H9 (cell line): Measurements from ENCODE around the gene ZCCHC17. TPM values are rescaled to one million over a fixed set of nuclear protein-coding genes. Genes with fewer than 3 reads are reported as not detected.
"Not testable (repeated sequence)": the region's sequence is repeated elsewhere in the genome, so short reads cannot be mapped to it uniquely, and the experiment has no call there.

Source experiments
- DNase-seq: peaks from one replicate; pipeline ENCODE4 v3.0.0-alpha.2; 2017
- H2AFZ ChIP-seq: one replicate; pipeline ENCODE4 v1.6.1; 2013; ENCODE audit warnings: mild to moderate bottlenecking, low read length, control low read depth, moderate library complexity
- H2AK5ac ChIP-seq: 2 replicates; pipeline ENCODE4 v1.6.1; 2013; ENCODE audit warnings: low read length, control low read depth, mixed read lengths; ENCODE audit not compliant: insufficient read length
- H2BK120ac ChIP-seq: one replicate; pipeline ENCODE4 v1.6.1; 2013; ENCODE audit warnings: low read depth, mild to moderate bottlenecking, low read length, control low read depth, inconsistent platforms; ENCODE audit not compliant: poor library complexity, severe bottlenecking
- H2BK12ac ChIP-seq: 2 replicates; pipeline ENCODE4 v1.6.1; 2013; ENCODE audit warnings: low read length, control low read depth, mixed read lengths, low read depth; ENCODE audit not compliant: insufficient read length
- H2BK15ac ChIP-seq: 2 replicates; pipeline ENCODE4 v1.6.1; 2013; ENCODE audit warnings: low read depth, low read length, control low read depth
- H2BK20ac ChIP-seq: one replicate; pipeline ENCODE4 v1.6.1; 2013; ENCODE audit warnings: low read depth, mild to moderate bottlenecking, low read length, control low read depth, inconsistent platforms; ENCODE audit not compliant: poor library complexity, severe bottlenecking
- H2BK5ac ChIP-seq: 2 replicates; pipeline ENCODE4 v1.6.1; 2013; ENCODE audit warnings: low read length, control low read depth, mixed read lengths; ENCODE audit not compliant: insufficient read length
- H3K14ac ChIP-seq: 2 replicates; pipeline ENCODE4 v1.6.1; 2013; ENCODE audit warnings: low read length, control low read depth; ENCODE audit not compliant: insufficient read depth
- H3K18ac ChIP-seq: 2 replicates; pipeline ENCODE4 v1.6.1; 2013; ENCODE audit warnings: low read depth, mild to moderate bottlenecking, mixed read lengths, low read length, control low read depth; ENCODE audit not compliant: insufficient read length
- H3K23ac ChIP-seq: 2 replicates; pipeline ENCODE4 v1.6.1; 2013; ENCODE audit warnings: low read length, control low read depth, mixed read lengths, low read depth; ENCODE audit not compliant: insufficient read length
- H3K23me2 ChIP-seq: 2 replicates; pipeline ENCODE4 v1.6.1; 2013; ENCODE audit warnings: low read depth, mild to moderate bottlenecking, mixed read lengths, low read length, control low read depth; ENCODE audit not compliant: insufficient read length, poor library complexity, severe bottlenecking
- H3K27ac ChIP-seq: 2 replicates; pipeline ENCODE4 v1.5.1; 2013; ENCODE audit warnings: low read length, control low read depth, mixed read lengths, low read depth; ENCODE audit not compliant: insufficient read length
- H3K27me3 ChIP-seq: 2 replicates; pipeline ENCODE4 v1.6.1; 2013; ENCODE audit warnings: low read length, control low read depth, inconsistent platforms; ENCODE audit not compliant: insufficient read depth
- H3K4ac ChIP-seq: 2 replicates; pipeline ENCODE4 v1.6.1; 2013; ENCODE audit warnings: low read depth, mild to moderate bottlenecking, control low read depth, inconsistent platforms, low read length, moderate library complexity
- H3K4me1 ChIP-seq: 2 replicates; pipeline ENCODE4 v1.6.1; 2013; ENCODE audit warnings: low read length, control low read depth, inconsistent platforms; ENCODE audit not compliant: insufficient read depth
- H3K4me2 ChIP-seq: 2 replicates; pipeline ENCODE4 v1.6.1; 2013; ENCODE audit warnings: low read length, control low read depth, mixed read lengths; ENCODE audit not compliant: insufficient read length, insufficient read depth
- H3K56ac ChIP-seq: 2 replicates; pipeline ENCODE4 v1.6.1; 2013; ENCODE audit warnings: low read depth, mild to moderate bottlenecking, mixed read lengths, low read length, control low read depth; ENCODE audit not compliant: insufficient read length
- H3K79me1 ChIP-seq: 2 replicates; pipeline ENCODE4 v1.6.1; 2013; ENCODE audit warnings: low read depth, mild to moderate bottlenecking, moderate library complexity, low read length, control low read depth, inconsistent platforms; ENCODE audit not compliant: insufficient read depth, poor library complexity, severe bottlenecking
- H3K79me2 ChIP-seq: 2 replicates; pipeline ENCODE4 v1.6.1; 2013; ENCODE audit warnings: low read length, control low read depth, inconsistent platforms; ENCODE audit not compliant: insufficient read depth
- H3K9ac ChIP-seq: 2 replicates; pipeline ENCODE4 v1.6.1; 2013; ENCODE audit warnings: low read length, control low read depth, mixed read lengths; ENCODE audit not compliant: insufficient read length; ENCODE audit errors: extremely low read depth
- H3K9me3 ChIP-seq: one replicate; pipeline ENCODE4 v1.6.1; 2013; ENCODE audit warnings: low read depth, low read length, inconsistent platforms; ENCODE audit not compliant: control insufficient read depth
- H3T11ph ChIP-seq: one replicate; pipeline ENCODE4 v1.6.1; 2013; ENCODE audit warnings: mild to moderate bottlenecking, low read length, control low read depth, inconsistent platforms
- H4K20me1 ChIP-seq: one replicate; pipeline ENCODE4 v1.6.1; 2013; ENCODE audit not compliant: control insufficient read depth, insufficient read length, insufficient read depth
- H4K5ac ChIP-seq: 2 replicates; pipeline ENCODE4 v1.6.1; 2013; ENCODE audit warnings: low read depth, mild to moderate bottlenecking, mixed read lengths, low read length, control low read depth; ENCODE audit not compliant: insufficient read length
- H4K8ac ChIP-seq: replicated peaks from 2 replicates; pipeline ENCODE4 v1.6.1; 2013; ENCODE audit warnings: low read length, control low read depth, mixed read lengths, low read depth; ENCODE audit not compliant: insufficient read length
- H4K91ac ChIP-seq: 2 replicates; pipeline ENCODE4 v1.6.1; 2013; ENCODE audit warnings: low read depth, mild to moderate bottlenecking, moderate library complexity, mixed read lengths, low read length, control low read depth; ENCODE audit not compliant: insufficient read length
- H3K27ac Mint-ChIP-seq, 3 experiments: 2 replicates in 2 of 3; 3 replicates in 1 of 3; pipeline ENCODE4 v1.8.0; 2020 to 2021; ENCODE audit warnings: mixed read lengths in 3 of 3, mild to moderate bottlenecking in 1 of 3, moderate library complexity in 1 of 3
- H3K27me3 Mint-ChIP-seq: 2 replicates; pipeline ENCODE4 v1.8.0; 2021; ENCODE audit warnings: low read depth, mild to moderate bottlenecking, moderate library complexity, mixed read lengths
- H3K36me3 Mint-ChIP-seq, 3 experiments: 2 replicates in 2 of 3; 3 replicates in 1 of 3; pipeline ENCODE4 v1.8.0; 2020 to 2021; ENCODE audit warnings: low read depth in 3 of 3, mixed read lengths in 3 of 3; ENCODE audit not compliant: insufficient read depth in 1 of 3
- H3K4me1 Mint-ChIP-seq, 2 experiments: 2 replicates each; pipeline ENCODE4 v1.8.0; 2020; ENCODE audit warnings: mixed read lengths in 2 of 2
- H3K4me3 Mint-ChIP-seq, 2 experiments: 2 replicates in 1 of 2; 3 replicates in 1 of 2; pipeline ENCODE4 v1.8.0; 2020 to 2021; ENCODE audit warnings: mild to moderate bottlenecking in 2 of 2, mixed read lengths in 2 of 2, moderate library complexity in 1 of 2
- H3K9me3 Mint-ChIP-seq, 2 experiments: 2 replicates in 1 of 2; 3 replicates in 1 of 2; pipeline ENCODE4 v1.8.0; 2020; ENCODE audit warnings: mild to moderate bottlenecking in 2 of 2, mixed read lengths in 2 of 2, moderate library complexity in 1 of 2
- CTCF ChIP-seq: fragments of 200-600 bp; sonication (generic); conservative IDR thresholded peaks from 3 replicates; pipeline ENCODE4 v1.8.0; 2021; ENCODE audit warnings: antibody characterized with exemption, mild to moderate bottlenecking
- WGBS: extraction: QIAGEN DNeasy Blood & Tissue Kit; methylation state at CpG from one replicate; pipeline ENCODE4 v1.1.7; 2013; ENCODE audit warnings: missing lambda C conversion rate, low lambda C conversion rate, mixed read lengths; ENCODE audit not compliant: insufficient read length; ENCODE audit errors: extremely low coverage; 5-methylcytosine and 5-hydroxymethylcytosine counted together
- total RNA-seq: library from RNA; stranded (reverse); gene quantifications from 2 replicates; pipeline ENCODE4 v1.2.1, GENCODE V29; 2021

Gene ZCCHC17
- total RNA-seq, 1 experiment from 2014 or later: 50.4 TPM

DNA sequence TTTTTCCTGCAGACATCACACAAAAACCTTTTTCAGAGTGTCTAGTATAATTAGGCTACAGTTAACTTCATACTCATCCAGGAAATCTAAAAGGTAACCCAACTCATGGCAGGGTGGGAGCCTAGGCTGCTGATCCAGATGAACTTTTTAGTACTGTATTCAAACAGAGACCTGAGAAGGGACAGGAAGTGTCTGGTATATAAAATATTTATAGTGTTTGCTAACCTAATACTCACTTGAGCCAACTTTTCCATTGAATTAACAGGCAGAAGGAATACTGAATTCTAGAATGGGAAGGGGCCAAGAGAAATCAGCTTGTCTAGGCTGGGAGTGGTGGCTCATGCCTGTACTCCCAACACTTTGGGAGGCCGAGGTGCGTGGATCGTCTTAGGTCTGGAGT lies 34.9 kb upstream of the ZCCHC17 start:
- H3K27ac ChIP-seq: no peak overlapping the region
- no peak overlapping the region for H3K4ac ChIP-seq
- no peak overlapping the region for H3K23ac ChIP-seq
- no peak overlapping the region for H3K18ac ChIP-seq
- no peaks in the 10 kb centered on the region for H3K4me1 ChIP-seq
- H4K91ac ChIP-seq: no peak overlapping the region
- H2BK5ac ChIP-seq: no peak overlapping the region
- H3K23me2 ChIP-seq: no peaks in the 10 kb centered on the region
- Mint-ChIP-seq H3K4me1 (peaks cover 0 to 3% of the 10 kb centered on the region in 2 experiments; a peak in 2 of 4 replicates), H3K27me3 (no peaks in the 10 kb centered on the region), H3K9me3 (no peaks in the 10 kb centered on the region), H3K27ac (no peak overlapping the region; a peak in 1 of 7 replicates), H3K4me3 (no peak overlapping the region), H3K36me3 (peaks cover 32 to 93% (median 73%) of the 10 kb centered on the region in 3 experiments)
- no peaks in the 10 kb centered on the region for H4K20me1 ChIP-seq
- no peak overlapping the region for H3K4me2 ChIP-seq
- no peaks in the 10 kb centered on the region for H3K79me2 ChIP-seq
- H2BK20ac ChIP-seq: no peak overlapping the region
- H2BK12ac ChIP-seq: no peak overlapping the region
- H3K9ac ChIP-seq: no peak overlapping the region
- H2AFZ ChIP-seq: no peak overlapping the region
- H2BK120ac ChIP-seq: no peak overlapping the region
- no peak overlapping the region for H4K8ac ChIP-seq
- H3K9me3 ChIP-seq: no peaks in the 10 kb centered on the region
- H4K5ac ChIP-seq: no peak overlapping the region
- no peak overlapping the region for H2BK15ac ChIP-seq
- TF ChIP-seq CTCF: no peak
- H3K14ac ChIP-seq: no peak overlapping the region
- H3K27me3 ChIP-seq: no peaks in the 10 kb centered on the region
- no peaks in the 10 kb centered on the region for H3K79me1 ChIP-seq
- no peak overlapping the region for H3K56ac ChIP-seq
- no peak overlapping the region for H3T11ph ChIP-seq
- no peak overlapping the region for H2AK5ac ChIP-seq
- no peak for DNase-seq
- no CpG with 5 or more reads among the region's 3 CpGs for WGBS

- not testable (repeated sequence) for H2AFZ ChIP-seq, H2BK12ac ChIP-seq, H3K4me2 ChIP-seq, H2AK5ac ChIP-seq, H3K56ac ChIP-seq, H3K27ac Mint-ChIP-seq, H4K20me1 ChIP-seq, H3K4me1 Mint-ChIP-seq, H4K8ac ChIP-seq, H2BK20ac ChIP-seq, H4K5ac ChIP-seq, H3K9me3 Mint-ChIP-seq, DNase-seq, H3K14ac ChIP-seq, H3K9me3 ChIP-seq, H3K4ac ChIP-seq, H4K91ac ChIP-seq, H3K79me1 ChIP-seq, H3K9ac ChIP-seq, H3T11ph ChIP-seq, H3K18ac ChIP-seq, H3K4me3 Mint-ChIP-seq, H3K27me3 ChIP-seq, H2BK5ac ChIP-seq, H3K27ac ChIP-seq, H3K4me1 ChIP-seq, H2BK120ac ChIP-seq, H3K23ac ChIP-seq, H3K27me3 Mint-ChIP-seq, H3K79me2 ChIP-seq, H2BK15ac ChIP-seq, H3K23me2 ChIP-seq
- WGBS: no CpG with 5 or more reads among the region's 5 CpGs
- peaks cover 37 to 93% (median 73%) of the 10 kb centered on the region in 3 experiments for H3K36me3 Mint-ChIP-seq
These were observed 34.4 kb upstream of the ZCCHC17 start for GRCh38 chr1:31262393-31262792.
